ENCODE measurements around the gene IQCF5.
A peak's percentile ranks its signal among the peaks of the same experiment; 100 is the strongest.
"Not testable (repeated sequence)": the region's sequence is repeated elsewhere in the genome, so short reads cannot be mapped to it uniquely, and the experiment has no call there.

IQCF5 gene

DNA sequence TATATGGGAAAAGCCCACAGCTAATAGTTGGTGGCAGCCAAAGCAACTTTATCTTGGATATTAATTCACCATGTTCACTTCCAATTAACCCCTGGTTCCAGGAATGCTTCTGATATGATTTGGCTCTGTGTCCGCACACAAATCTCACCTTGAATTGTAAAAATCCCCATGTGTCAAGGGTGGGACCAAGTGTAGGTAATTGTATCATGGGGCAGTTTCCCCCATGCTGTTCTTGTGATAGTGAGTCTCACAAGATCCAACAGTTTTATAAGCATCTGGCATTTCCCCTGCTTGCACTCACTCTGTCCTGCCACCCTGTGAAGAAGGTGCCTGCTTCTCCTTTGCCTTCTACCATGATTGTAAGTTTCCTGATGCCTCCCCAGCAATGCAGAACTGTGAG, 6.5 kb downstream of the IQCF5 start:
- DNase-seq (ENCODE audit: low spot score): not testable (repeated sequence)

DNA sequence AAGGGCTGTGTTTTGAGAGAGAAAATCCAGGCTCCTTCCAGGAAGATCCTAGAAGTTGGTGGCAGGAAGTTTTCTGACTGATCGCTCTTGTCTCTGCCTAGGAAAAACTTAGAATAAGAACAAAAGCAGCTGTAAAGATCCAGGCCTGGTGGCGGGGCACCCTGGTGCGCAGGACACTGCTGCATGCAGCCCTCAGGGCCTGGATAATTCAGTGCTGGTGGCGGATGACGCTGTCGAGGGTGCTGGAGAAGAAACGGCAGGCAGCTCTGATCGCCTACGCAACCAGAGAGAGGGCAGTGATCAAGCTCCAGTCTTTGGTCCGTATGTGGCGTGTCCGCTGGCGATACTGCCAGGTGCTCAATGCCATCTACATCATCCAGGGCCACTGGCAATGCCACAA, 12.5 kb downstream of the IQCF5 start:
- DNase-seq (ENCODE audit: low spot score): no peak

DNA sequence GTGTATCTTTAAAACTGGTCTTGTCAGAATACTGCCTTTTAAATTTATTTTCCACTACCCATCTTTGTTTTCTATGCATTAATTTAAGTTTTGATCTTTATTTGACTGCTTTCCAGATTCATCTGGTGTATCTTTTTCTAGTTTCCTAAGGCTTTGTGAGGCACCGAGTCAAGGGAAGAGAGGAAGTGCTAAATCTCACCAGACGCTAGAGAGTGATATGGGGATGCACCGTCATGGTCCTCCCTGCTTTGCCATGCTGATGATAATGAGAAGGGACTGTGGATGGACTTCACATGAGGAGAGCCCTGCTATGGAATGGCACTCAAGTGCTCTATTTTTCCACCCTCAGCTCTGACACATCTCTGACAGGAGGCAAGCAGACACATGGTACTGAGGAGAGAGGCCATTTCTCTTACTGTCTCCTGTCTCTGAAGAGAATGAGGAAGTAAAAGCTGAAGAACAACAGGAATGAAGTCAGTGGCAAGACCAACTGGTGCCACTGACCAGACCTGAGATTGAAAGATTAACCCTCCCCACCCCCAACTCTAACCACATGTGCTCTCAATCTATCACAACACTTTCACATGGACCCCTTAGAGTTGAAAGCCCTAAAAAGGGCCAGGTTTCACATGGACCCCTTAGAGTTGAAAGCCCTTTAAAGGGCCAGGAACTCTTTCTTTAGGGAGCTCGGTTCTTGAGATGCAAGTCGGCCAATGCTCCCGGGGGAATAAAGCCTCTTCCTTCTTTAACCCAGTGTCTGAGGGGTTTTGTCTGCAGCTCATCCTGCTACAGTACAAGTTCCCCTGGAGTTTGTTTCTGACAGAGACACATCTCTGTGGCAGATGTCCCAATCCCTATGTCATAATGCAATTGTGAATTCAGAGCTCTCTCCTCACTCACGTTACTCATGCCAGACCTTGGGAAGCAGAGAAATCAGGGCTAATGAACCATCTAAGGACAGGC, 14.4 kb downstream of the IQCF5 start, which contains the start of gene IQCF2:
Gene IQCF2 (plus strand): TSS at position 913 of the 963 bp plus-strand sequence. CDS start 52 bp downstream, outside the sequence.
- DNase-seq (ENCODE audit: low spot score): no peak

DNA sequence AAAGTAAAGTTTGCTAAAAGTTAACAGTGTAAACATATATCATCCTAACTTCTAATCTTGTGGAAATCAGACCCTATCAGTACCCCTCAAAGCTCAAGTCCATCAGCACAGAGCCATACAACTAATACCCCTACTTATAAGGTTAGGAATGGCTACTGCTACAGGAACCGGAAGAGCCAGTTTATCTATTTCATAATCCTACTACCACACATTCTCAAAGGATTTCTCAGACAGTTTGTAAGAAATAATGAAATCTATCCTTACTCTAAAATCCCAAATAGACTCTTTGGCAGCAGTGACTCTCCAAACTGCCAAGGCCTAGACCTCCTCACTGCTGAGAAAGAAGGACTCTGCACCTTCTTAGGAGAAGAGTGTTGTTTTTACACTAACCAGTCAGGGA, 20.0 kb downstream of the IQCF5 start:
- not testable (repeated sequence) for DNase-seq (ENCODE audit: low spot score)

DNA sequence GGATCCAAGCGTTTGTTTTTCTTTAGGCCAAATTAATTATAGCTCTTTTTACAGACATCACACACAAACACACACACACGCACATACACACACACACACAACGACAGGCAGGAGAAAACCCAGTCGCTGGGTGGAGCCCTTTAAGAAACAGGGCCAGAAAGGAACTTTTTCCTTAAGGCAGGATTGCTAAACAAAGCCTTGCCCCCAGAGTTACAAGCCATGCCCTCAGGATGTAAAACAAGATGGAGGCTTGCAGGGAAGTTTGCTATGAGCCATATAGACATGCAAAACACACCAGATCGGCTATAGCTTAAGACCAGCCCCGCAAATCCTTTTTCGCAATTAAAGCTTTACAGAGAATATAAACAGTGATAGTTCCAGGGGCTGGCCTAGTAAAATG, 30.3 kb downstream of the IQCF5 start:
- DNase-seq (ENCODE audit: low spot score): no peak

DNA sequence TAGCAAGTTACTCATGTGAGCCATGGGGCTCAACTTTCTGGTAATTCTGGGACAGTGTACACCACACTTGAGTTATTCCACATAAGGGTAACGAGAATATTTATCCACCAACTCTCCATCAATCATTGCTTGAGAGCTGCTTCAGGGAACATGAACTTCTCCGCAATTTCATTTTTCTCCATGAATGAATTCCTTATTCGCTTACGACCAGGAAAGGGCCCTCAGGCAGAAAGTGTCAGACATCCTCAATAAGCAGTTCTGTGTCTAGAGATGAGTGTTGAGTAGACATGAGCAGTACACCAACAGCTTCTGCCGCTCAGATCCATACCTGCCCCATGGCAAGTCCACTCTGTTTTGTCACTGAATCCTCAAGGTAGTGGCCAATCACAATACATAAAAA, 38.8 kb downstream of the IQCF5 start:
- no peak for DNase-seq (ENCODE audit: low spot score)

DNA sequence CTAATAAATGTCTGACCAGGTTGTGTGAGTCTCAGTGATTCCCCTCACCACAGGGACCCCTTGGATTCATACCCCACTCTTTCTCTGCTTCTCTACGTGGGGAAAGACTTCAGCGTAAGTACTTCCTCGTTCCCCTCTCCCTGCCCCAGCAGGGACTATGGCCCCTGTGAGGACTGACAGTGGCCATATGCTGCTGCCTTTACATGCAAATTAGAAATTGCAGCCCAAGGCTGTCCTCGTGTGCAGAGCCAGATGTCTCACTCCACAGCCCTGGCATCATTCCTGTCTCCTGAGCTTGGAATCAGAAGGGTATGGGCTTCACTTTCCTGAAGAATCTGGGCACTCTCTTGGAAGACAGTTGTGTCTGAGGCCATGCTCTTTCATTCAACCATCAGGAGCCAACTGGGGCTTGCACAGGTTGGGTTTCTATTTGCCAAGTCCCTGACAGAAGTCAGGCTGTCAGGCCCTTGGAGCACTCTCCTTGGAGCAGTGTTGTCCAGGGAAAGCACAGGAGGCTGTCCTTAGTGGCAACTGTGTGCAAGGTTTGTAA, 44.5 kb downstream of the IQCF5 start:
- DNase-seq (ENCODE audit: low spot score): peak; percentile 53

DNA sequence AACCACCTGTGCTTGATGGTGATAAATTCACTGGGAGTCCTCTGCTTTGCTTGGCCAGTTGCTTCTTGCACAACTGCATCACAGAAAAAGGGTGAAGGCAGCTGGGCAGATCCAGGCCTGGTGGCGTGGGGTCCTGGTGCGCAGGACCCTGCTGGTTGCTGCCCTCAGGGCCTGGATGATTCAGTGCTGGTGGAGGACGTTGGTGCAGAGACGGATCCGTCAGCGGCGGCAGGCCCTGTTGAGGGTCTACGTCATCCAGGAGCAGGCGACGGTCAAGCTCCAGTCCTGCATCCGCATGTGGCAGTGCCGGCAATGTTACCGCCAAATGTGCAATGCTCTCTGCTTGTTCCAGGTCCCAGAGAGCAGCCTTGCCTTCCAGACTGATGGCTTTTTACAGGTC, 45.1 kb downstream of the IQCF5 start:
- no peak for DNase-seq (ENCODE audit: low spot score)

DNA sequence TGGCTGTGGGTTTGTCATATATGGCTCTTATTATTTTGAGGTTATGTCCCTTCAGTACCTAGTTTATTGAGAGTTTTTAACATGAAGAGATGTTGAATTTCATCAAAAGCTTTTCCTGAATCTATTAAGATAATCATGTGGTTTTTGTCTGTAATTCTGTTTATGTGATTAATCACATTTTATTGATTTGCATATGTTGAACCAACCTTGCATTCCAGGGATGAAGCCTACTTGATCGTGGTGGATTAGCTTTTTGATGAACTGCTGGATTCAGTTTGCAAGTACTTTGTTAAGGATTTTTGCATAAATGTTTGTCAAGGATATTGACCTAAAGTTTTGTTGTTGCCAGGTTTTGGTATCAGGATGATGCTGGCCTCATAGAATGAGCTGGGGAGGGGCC, 47.1 kb downstream of the IQCF5 start:
- no peak for DNase-seq (ENCODE audit: low spot score)

Data from cerebellar cortex (tissue), 1 donor.